Parathyroid adenoma (tissue), 2 donors: ENCODE results near the gene AP3D1.

Experiments used
- H2AFZ ChIP-seq: fragments of 300-600 bp; sonication (generic); one replicate; pipeline ENCODE4 v1.7.0; 2017; ENCODE audit warnings: antibody characterized with exemption, mild to moderate bottlenecking
- H3K27ac ChIP-seq: fragments of 300-600 bp; sonication (generic); one replicate; pipeline ENCODE4 v1.7.0; 2017
- H3K27me3 ChIP-seq: fragments of 300-600 bp; sonication (generic); one replicate; pipeline ENCODE4 v1.7.0; 2017; ENCODE audit warnings: low read length; ENCODE audit not compliant: control insufficient read depth, insufficient read depth
- H3K36me3 ChIP-seq: fragments of 300-600 bp; sonication (generic); one replicate; pipeline ENCODE4 v1.7.0; 2017; ENCODE audit warnings: low read length; ENCODE audit not compliant: control insufficient read depth, insufficient read depth
- H3K4me1 ChIP-seq: fragments of 300-600 bp; sonication (generic); one replicate; pipeline ENCODE4 v1.7.0; 2017; ENCODE audit warnings: control low read depth
- H3K4me2 ChIP-seq: fragments of 300-600 bp; sonication (generic); one replicate; pipeline ENCODE4 v1.7.0; 2017; ENCODE audit warnings: low read length
- H3K4me3 ChIP-seq: fragments of 300-600 bp; sonication (generic); one replicate; pipeline ENCODE4 v1.7.0; 2017; ENCODE audit warnings: low read depth, low read length
- H3K79me2 ChIP-seq: fragments of 300-600 bp; sonication (generic); one replicate; pipeline ENCODE4 v1.7.0; 2017; ENCODE audit warnings: control low read depth
- H3K9ac ChIP-seq: fragments of 300-600 bp; sonication (generic); one replicate; pipeline ENCODE4 v1.7.0; 2017; ENCODE audit warnings: mild to moderate bottlenecking
- H3K9me3 ChIP-seq: fragments of 300-600 bp; sonication (generic); one replicate; pipeline ENCODE4 v1.7.0; 2017; ENCODE audit warnings: low read length; ENCODE audit not compliant: control insufficient read depth
- TF ChIP-seq, protein P1 (sequence below): fragments of 300-600 bp; sonication (generic); IDR thresholded peaks from one replicate; pipeline ENCODE4 v1.7.0; 2017; ENCODE audit warnings: antibody characterized with exemption, mild to moderate bottlenecking
- donor health status: primary hyperparathyroidism.

The AP3D1 gene

DNA sequence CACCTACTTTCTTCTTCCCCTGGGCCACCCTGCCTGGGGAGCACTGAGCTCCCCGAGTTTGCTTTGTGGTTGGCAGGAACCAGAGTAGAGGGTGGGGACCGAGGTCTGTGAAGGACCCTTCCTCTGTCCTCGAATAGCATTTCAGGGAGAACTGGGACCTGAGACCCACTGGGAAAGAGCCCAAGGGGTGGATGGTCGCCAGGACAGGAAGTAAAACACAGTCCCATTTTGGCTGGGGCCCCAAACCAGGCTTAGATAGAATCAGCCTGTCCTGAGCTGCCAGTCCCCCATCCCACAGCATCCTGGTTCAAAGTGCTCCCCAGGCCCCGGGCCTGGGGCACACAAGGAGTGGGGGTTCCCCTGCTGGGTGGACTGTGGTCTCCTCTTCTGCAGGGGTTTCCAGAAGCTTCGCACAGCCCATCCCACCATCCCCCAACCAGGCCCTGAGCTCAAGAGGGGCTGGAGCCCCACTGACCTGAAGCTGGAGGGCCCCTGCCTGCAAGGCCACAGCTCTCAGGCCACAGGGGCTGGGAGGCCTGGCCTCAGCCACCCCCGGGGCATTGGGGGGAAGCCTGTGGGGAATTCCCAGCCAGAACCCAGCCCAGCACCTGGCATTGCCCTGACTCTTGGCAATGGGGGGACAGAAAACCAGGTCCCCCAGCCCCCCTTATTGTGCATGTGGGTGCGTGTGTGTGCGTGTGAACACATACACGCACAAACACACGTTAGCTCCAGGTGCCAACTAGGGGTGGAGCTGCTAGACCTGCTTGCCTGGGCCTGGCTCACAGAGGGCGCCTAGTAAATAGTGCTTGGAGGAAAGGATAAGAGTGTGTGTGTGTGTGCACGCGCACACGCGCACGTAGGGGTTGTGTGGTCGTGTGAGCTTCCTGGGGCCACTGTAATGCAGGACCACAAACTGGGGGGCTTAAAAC lies 99.3 kb downstream of the AP3D1 start:
- Histone ChIP-seq H3K9me3 (no peaks in the 10 kb centered on the region), H3K27ac (peak overlapping the region; percentile 55), H3K4me3 (peak overlapping the region; percentile 58), H2AFZ (peak overlapping the region; percentile 72), H3K36me3 (no peaks in the 10 kb centered on the region), H3K4me1 (peaks cover 34% of the 10 kb centered on the region), H3K27me3 (no peaks in the 10 kb centered on the region), H3K79me2 (peaks cover 35% of the 10 kb centered on the region), H3K4me2 (peak overlapping the region; percentile 82), H3K9ac (no peak overlapping the region)
- TF ChIP-seq, protein P1, sequence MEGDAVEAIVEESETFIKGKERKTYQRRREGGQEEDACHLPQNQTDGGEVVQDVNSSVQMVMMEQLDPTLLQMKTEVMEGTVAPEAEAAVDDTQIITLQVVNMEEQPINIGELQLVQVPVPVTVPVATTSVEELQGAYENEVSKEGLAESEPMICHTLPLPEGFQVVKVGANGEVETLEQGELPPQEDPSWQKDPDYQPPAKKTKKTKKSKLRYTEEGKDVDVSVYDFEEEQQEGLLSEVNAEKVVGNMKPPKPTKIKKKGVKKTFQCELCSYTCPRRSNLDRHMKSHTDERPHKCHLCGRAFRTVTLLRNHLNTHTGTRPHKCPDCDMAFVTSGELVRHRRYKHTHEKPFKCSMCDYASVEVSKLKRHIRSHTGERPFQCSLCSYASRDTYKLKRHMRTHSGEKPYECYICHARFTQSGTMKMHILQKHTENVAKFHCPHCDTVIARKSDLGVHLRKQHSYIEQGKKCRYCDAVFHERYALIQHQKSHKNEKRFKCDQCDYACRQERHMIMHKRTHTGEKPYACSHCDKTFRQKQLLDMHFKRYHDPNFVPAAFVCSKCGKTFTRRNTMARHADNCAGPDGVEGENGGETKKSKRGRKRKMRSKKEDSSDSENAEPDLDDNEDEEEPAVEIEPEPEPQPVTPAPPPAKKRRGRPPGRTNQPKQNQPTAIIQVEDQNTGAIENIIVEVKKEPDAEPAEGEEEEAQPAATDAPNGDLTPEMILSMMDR: no peak

DNA sequence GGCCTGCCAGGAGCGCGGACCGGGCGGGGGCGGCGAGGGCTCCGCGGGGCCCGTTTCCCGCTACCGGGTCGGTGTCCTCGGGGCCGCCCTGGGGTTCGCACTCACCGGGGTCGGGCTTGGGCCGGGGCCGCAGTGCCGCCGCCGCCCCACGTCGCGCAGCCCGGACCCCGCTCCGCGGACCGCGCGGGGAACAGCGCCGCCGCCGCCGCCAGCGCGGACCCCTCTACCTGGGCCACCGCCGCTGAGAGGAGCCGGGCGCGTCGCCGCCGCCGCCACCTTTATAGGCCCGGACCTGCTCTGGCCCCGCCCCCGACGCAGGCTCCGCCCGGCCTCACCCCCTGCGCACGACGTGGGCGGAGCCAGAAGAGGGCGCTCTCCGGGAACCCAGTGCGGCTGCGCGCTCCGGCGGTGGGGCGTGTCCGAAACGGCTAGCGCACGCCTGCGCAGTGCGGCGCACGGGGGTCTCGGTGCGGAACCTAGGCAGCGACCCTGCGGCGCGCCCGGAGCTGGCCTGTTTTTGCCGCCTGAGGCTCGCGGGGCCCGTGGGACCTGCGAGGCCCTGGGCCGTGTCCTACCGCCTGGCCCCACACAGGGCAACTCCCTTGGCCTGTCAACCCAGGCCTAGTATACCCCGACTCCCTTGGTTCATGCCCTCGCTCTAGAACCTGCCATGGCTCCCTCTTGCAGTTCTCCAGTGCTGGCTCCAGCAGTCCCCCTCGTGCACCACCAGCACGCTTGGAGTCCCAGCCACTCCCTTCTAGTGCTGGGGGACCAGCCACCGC lies 100.2 kb downstream of the AP3D1 start, which contains the start of gene MKNK2:
MKNK2 (minus strand) TSS at position 254 of the 782 bp plus-strand sequence. CDS start 393 bp downstream, outside the sequence.
- H3K36me3 ChIP-seq: no peaks in the 10 kb centered on the region
- H3K79me2 ChIP-seq: peaks cover 39% of the 10 kb centered on the region
- H3K4me1 ChIP-seq: peaks cover 33% of the 10 kb centered on the region
- peak within 1 kb of the TSS; percentile 91 for H3K4me3 ChIP-seq
- TF ChIP-seq, protein P1: peak; percentile 79
- H3K9ac ChIP-seq: peak within 1 kb of the TSS; percentile 87
- H3K27me3 ChIP-seq: no peaks in the 10 kb centered on the region
- peak within 1 kb of the TSS; percentile 99 for H3K4me2 ChIP-seq
- H2AFZ ChIP-seq: peak within 1 kb of the TSS; percentile 72
- no peaks in the 10 kb centered on the region for H3K9me3 ChIP-seq
- peak within 1 kb of the TSS; percentile 74 for H3K27ac ChIP-seq
